DOHH2 (cell line): ENCODE results near the gene THBD.
"Not testable (repeated sequence)": the region's sequence is repeated elsewhere in the genome, so short reads cannot be mapped to it uniquely, and the experiment has no call there.

Experiments
- H3F3A ChIP-seq: fragments of 200-600 bp; sonication (generic), shearing (Covaris generic); 2 replicates; pipeline ENCODE4 v1.6.0; 2016; ENCODE audit warnings: antibody characterized with exemption, mild to moderate bottlenecking; ENCODE audit not compliant: control insufficient read depth, insufficient read depth
- H3K27ac ChIP-seq: fragments of 200-600 bp; sonication (generic); 2 replicates; pipeline ENCODE4 v1.5.1; 2014; ENCODE audit warnings: low read depth, mild to moderate bottlenecking, low read length, moderate library complexity
- H3K27me3 ChIP-seq: fragments of 200-600 bp; sonication (generic); 2 replicates; pipeline ENCODE4 v1.6.1; 2014; ENCODE audit warnings: mild to moderate bottlenecking, low read length, mixed read lengths; ENCODE audit not compliant: control insufficient read depth
- H3K36me3 ChIP-seq: fragments of 200-600 bp; sonication (generic); 2 replicates; pipeline ENCODE4 v1.6.1; 2014; ENCODE audit warnings: mild to moderate bottlenecking, low read length, moderate library complexity, mixed read lengths; ENCODE audit not compliant: control insufficient read depth
- H3K4me1 ChIP-seq: fragments of 200-600 bp; sonication (generic); 2 replicates; pipeline ENCODE4 v1.6.1; 2014; ENCODE audit warnings: mild to moderate bottlenecking, low read length, mixed read lengths; ENCODE audit not compliant: control insufficient read depth
- H3K4me2 ChIP-seq: fragments of 200-600 bp; sonication (generic); 2 replicates; pipeline ENCODE4 v1.6.0; 2014; ENCODE audit warnings: mild to moderate bottlenecking, low read length, moderate library complexity
- H3K4me3 ChIP-seq: fragments of 200-600 bp; sonication (generic); 2 replicates; pipeline ENCODE4 v1.5.1; 2014; ENCODE audit warnings: mild to moderate bottlenecking, low read length, mixed read lengths
- H3K79me2 ChIP-seq: fragments of 200-600 bp; sonication (generic); 2 replicates; pipeline ENCODE4 v1.6.1; 2014; ENCODE audit warnings: mild to moderate bottlenecking, low read length, mixed read lengths; ENCODE audit not compliant: control insufficient read depth
- H3K9me2 ChIP-seq: fragments of 200-600 bp; sonication (generic); replicated peaks from 2 replicates; pipeline ENCODE4 v1.6.1; 2014; ENCODE audit warnings: mild to moderate bottlenecking, low read length, mixed read lengths; ENCODE audit not compliant: control insufficient read depth
- H3K9me3 ChIP-seq: fragments of 200-600 bp; sonication (generic); 2 replicates; pipeline ENCODE4 v1.6.1; 2014; ENCODE audit warnings: antibody characterized with exemption, low read length, mixed read lengths; ENCODE audit not compliant: control insufficient read depth, insufficient read depth
- H4K20me1 ChIP-seq: fragments of 200-600 bp; sonication (generic); 2 replicates; pipeline ENCODE4 v1.6.0; 2014; ENCODE audit warnings: low read depth, mild to moderate bottlenecking, antibody characterized with exemption, low read length, moderate library complexity; ENCODE audit not compliant: control insufficient read depth, insufficient read depth
- EZH2phosphoT487 ChIP-seq: fragments of 200-600 bp; sonication (generic); IDR thresholded peaks from 2 replicates; pipeline ENCODE4 v1.6.1; 2017; ENCODE audit warnings: borderline replicate concordance, mild to moderate bottlenecking, antibody characterized with exemption, low read length, moderate library complexity, mixed read lengths
- TF ChIP-seq, protein P1 (sequence below): fragments of 200-600 bp; sonication (generic); IDR thresholded peaks from one replicate; pipeline ENCODE4 v1.5.1; 2014; ENCODE audit warnings: antibody characterized with exemption, mild to moderate bottlenecking, low read depth, low read length; ENCODE audit not compliant: poor library complexity, severe bottlenecking

The THBD gene

DNA sequence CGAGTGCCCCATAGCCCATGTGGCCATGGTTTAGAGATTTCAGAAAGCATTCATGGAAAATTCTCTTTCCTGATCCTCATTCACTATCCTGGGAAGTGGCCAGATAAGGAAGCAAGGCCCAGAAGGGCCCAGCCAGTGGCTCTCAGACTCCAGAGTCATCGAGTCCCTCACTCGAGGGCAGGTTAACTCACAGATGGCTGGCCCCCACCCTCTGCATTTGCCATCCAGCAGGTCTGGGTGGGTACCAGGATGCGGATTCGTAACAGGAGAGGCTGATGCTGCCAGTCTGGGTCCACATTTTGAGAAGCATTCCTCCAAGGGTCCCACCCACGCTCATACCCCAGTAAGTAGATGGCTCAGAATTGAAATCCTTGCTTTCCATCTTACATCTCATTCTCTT is 18.1 kb downstream of the THBD start:
- Histone ChIP-seq H3K9me2 (no peaks in the 10 kb centered on the region), H3K36me3 (no peaks in the 10 kb centered on the region), H3K9me3 (peaks cover 3% of the 10 kb centered on the region; the same call in 1 of the 2 replicates), H3K4me1 (no peaks in the 10 kb centered on the region), H3K27me3 (no peaks in the 10 kb centered on the region), H3F3A (no peaks in the 10 kb centered on the region), H3K79me2 (no peaks in the 10 kb centered on the region), H3K4me2 (no peak overlapping the region), H4K20me1 (no peaks in the 10 kb centered on the region), H3K4me3 (no peak overlapping the region), H3K27ac (no peak overlapping the region)
- no peak for TF ChIP-seq EZH2phosphoT487
- TF ChIP-seq, protein P1, sequence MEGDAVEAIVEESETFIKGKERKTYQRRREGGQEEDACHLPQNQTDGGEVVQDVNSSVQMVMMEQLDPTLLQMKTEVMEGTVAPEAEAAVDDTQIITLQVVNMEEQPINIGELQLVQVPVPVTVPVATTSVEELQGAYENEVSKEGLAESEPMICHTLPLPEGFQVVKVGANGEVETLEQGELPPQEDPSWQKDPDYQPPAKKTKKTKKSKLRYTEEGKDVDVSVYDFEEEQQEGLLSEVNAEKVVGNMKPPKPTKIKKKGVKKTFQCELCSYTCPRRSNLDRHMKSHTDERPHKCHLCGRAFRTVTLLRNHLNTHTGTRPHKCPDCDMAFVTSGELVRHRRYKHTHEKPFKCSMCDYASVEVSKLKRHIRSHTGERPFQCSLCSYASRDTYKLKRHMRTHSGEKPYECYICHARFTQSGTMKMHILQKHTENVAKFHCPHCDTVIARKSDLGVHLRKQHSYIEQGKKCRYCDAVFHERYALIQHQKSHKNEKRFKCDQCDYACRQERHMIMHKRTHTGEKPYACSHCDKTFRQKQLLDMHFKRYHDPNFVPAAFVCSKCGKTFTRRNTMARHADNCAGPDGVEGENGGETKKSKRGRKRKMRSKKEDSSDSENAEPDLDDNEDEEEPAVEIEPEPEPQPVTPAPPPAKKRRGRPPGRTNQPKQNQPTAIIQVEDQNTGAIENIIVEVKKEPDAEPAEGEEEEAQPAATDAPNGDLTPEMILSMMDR = no peak

DNA sequence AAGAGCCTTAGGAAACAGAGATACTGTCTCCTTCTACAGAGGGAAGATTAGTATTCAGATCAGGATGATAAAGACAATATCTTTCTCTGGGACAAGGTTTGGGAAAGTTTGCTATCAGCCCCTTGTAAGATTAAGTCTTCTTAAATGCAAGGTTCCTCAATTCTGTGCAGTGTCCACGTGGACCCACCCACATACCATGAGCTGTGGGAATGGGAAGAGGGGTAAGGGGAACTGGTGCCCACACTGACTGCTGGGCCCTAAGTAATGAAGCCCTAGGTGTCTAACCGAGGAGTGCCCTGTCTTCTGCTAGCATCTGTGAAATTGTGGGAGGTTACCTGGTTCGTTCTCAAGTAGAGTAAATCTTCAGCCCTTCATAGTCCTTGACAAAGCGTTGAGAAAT is 20.1 kb downstream of the THBD start:
- Histone ChIP-seq H3K27ac (no peak overlapping the region), H3K4me3 (no peak overlapping the region), H3K4me2 (no peak overlapping the region), H3K9me2 (no peaks in the 10 kb centered on the region), H3K9me3 (no peaks in the 10 kb centered on the region), H3K36me3 (no peaks in the 10 kb centered on the region), H4K20me1 (no peaks in the 10 kb centered on the region), H3K79me2 (no peaks in the 10 kb centered on the region), H3K4me1 (no peaks in the 10 kb centered on the region), H3F3A (no peaks in the 10 kb centered on the region), H3K27me3 (no peaks in the 10 kb centered on the region)
- TF ChIP-seq, protein P1 = no peak
- TF ChIP-seq EZH2phosphoT487 = no peak

DNA sequence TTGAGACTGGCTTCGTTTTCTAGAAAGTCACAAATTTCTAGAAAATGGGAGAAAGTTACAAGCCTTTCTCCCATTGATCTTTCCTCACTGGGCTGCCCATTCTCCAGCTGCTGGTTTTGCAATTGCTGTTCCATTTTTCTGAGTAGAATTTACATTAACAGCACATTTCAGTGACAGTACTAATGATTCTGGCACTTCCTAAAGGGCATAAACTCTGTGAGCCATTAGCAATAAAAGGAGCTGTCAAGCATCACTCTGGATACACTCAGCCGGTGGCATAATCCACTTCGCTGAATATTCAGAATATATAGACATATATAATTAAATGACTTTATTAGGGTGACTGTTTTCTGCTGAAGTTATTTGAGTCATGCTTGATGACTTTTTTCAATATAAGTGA is 21.1 kb downstream of the THBD start:
- no peak overlapping the region for H3K27ac ChIP-seq
- no peaks in the 10 kb centered on the region for H3K9me3 ChIP-seq
- H3F3A ChIP-seq = no peaks in the 10 kb centered on the region
- TF ChIP-seq EZH2phosphoT487 = no peak
- TF ChIP-seq, protein P1 = no peak
- H3K4me3 ChIP-seq = no peak overlapping the region
- no peaks in the 10 kb centered on the region for H3K27me3 ChIP-seq
- no peak overlapping the region for H3K4me2 ChIP-seq
- H4K20me1 ChIP-seq = no peaks in the 10 kb centered on the region
- no peaks in the 10 kb centered on the region for H3K9me2 ChIP-seq
- H3K4me1 ChIP-seq = no peaks in the 10 kb centered on the region
- H3K79me2 ChIP-seq = no peaks in the 10 kb centered on the region
- no peaks in the 10 kb centered on the region for H3K36me3 ChIP-seq

DNA sequence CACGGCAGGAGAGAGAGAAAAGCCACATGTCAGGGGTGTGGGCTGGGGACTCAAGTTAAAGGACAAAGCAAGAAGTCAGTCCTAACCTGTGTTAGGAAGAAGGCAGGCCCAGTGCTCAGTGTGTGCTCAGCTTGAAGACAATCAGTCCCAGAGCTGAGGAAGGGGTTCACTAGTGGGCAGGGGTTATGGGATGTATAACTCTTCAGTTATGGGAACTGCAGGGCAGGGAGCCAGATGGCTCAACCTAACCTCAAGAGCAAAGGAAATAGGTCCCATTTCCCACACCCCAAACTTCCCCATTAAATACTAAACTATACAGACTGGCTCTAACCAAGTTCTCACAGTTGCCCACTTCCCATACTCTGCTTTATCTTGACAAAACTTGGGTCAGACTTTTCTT is 21.8 kb downstream of the THBD start:
- TF ChIP-seq, protein P1 = no peak
- TF ChIP-seq EZH2phosphoT487 = no peak
- Histone ChIP-seq H3K9me3 (no peaks in the 10 kb centered on the region), H3K27ac (no peak overlapping the region), H3K9me2 (no peaks in the 10 kb centered on the region), H3F3A (no peaks in the 10 kb centered on the region), H3K79me2 (no peaks in the 10 kb centered on the region), H3K4me2 (no peak overlapping the region), H3K4me1 (no peaks in the 10 kb centered on the region), H3K36me3 (no peaks in the 10 kb centered on the region), H4K20me1 (no peaks in the 10 kb centered on the region), H3K27me3 (no peaks in the 10 kb centered on the region), H3K4me3 (no peak overlapping the region)

DNA sequence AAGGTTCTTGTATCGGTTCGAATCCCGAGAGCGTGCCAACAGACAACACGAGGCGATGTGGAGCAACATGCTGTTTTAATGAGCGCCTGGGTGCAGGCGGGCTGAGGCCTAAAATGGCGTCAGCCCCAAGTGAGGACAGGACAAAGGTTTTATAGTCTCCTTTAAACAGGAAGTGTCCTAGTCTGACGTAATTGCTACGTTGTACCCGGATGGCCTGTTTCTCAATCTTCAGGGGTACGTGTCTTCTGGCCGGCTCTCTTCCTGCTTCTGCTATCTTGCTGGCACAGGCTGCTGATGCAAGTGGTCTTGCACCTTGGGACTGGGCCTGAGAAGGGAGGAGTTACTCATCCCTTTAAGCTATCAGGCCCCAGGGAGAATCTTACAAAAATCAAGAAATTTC is 24.0 kb downstream of the THBD start:
- not testable (repeated sequence) for H3K79me2 ChIP-seq, H3K9me3 ChIP-seq, H3K27me3 ChIP-seq, H3K27ac ChIP-seq, H3K36me3 ChIP-seq, H3K9me2 ChIP-seq, H3K4me1 ChIP-seq, H3K4me3 ChIP-seq, H4K20me1 ChIP-seq, H3K4me2 ChIP-seq, H3F3A ChIP-seq
